Fibroblast of the aortic adventitia (primary cell): Measurements from ENCODE around the gene GARIN1A. TPM values are rescaled to one million over a fixed set of nuclear protein-coding genes. Genes with fewer than 3 reads are reported as not detected.
A peak's percentile ranks its signal among the peaks of the same experiment; 100 is the strongest.

Source experiments
- DNase-seq: peaks from one replicate; pipeline ENCODE4 v3.0.0-alpha.2; 2010; ENCODE audit warnings: low read depth
- H3K4me3 ChIP-seq: 2 replicates; pipeline ENCODE4 v1.5.1; 2011; ENCODE audit warnings: low read depth, mild to moderate bottlenecking, control low read depth, low read length, moderate library complexity
- CTCF ChIP-seq: IDR thresholded peaks from 2 replicates; pipeline ENCODE4 v1.5.1; 2011; ENCODE audit warnings: mild to moderate bottlenecking, low read length, control low read depth, inconsistent platforms; ENCODE audit not compliant: insufficient read depth
- total RNA-seq: library from RNA; depleted of rRNA; stranded (reverse); fragments of >200 nt; gene quantifications from 2 replicates; pipeline ENCODE4 v1.2.3, GENCODE V29; 2012; ENCODE audit warnings: low replicate concordance

The GARIN1A gene
- total RNA-seq, 1 donor, result 1.2 TPM

- no peak for DNase-seq
- TF ChIP-seq CTCF, result no peak
- no peak overlapping the region for H3K4me3 ChIP-seq
These were observed 19.1 kb downstream of the GARIN1A start for GRCh38 chr7:128691227-128691626.

DNA sequence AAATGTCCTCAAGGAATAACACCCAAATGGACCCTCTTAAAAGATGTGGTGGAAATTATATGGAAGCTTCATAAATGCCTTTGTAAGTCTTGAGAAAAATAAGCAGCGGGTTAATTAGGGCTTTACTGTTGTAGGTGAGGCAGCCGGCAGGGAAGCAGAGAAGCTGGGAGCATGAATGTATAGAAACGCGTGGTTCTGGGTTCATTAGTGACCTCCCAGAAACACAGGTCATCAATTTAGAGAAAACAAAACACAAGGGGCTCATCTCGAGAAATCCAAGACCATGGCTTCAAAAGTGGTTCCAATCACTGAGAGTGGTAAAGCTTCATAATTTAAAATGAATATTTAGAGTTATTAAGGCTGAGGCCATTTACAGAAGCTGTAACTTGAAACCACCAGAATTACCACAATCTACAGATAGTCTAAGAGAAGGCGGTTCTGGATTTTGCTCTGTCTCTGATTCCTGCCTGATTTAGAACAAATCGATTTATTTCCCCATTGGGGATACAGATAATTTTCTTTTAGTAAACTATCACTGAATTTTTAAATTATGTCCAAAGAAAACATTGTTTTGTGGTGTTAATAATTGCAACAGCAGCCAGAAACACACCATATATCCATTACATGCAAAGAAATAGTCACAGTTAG is 20.7 kb downstream of the GARIN1A start:
- no peak for DNase-seq
- no peak for TF ChIP-seq CTCF
- H3K4me3 ChIP-seq, result no peak overlapping the region

GRCh38 chr7:128693373-128694015 is 21.4 kb downstream of the GARIN1A start:
- no peak for TF ChIP-seq CTCF
- no peak overlapping the region for H3K4me3 ChIP-seq
- no peak for DNase-seq

- TF ChIP-seq CTCF, result no peak
- H3K4me3 ChIP-seq, result no peak overlapping the region
- no peak for DNase-seq
These were observed 22.6 kb downstream of the GARIN1A start for GRCh38 chr7:128694738-128695137.

DNA sequence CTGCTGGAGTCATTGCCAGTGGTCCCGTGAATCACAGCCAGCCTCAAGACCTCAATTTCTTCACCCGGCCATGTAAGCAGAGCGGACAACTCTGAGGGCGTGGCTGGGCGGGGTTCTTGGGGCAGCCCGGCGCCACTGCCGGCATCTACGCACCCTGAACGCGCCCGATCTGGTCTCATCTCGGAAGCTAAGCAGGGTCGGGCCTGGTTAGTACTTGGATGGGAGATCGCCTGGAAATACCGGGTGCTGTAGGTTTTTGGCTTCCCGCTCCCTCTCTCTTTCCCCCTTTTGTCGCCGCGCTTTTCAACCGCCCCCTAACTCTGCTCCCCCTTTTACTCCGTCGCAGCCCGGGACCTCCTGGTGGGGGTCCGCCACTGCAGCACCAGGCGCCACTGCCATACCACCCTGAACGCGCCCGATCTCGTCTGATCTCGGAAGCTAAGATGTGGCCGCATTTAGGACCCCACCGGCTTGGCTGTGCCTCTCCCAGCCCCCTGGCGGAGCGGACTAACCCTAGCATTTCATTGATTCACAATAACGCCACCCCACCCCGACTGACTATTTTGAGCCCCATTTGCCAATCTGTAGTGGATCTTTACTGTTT is 25.3 kb downstream of the GARIN1A start:
- TF ChIP-seq CTCF, result peak; percentile 45
- DNase-seq, result peak; percentile 60
- H3K4me3 ChIP-seq, result peak overlapping the region; percentile 51

DNA sequence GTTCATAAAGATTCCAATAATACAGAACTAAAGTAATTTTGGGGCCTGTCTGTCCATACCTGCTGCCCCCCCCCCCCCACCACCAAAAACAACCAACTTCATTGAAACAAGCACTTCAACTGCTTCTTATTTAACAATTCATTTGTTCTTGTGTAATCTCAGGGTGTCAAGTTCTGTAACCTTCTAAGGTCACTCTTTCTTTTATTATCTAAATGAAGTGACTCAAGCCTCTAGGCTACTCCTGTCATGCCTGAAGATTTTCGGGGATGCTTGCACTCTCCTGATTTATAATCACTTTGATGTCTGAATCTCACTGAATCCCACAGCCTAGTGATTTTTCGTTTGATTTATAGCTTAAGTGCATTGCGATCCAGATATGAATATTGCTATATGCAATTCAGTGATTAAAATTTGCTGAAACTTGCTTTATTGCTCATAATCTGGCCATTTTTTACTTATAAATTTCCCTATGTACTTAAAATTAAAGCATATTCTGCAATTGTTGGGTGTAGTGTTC is 27.2 kb downstream of the GARIN1A start:
- TF ChIP-seq CTCF, result no peak
- H3K4me3 ChIP-seq, result no peak overlapping the region
- DNase-seq, result no peak
